Loucy (cell line): ENCODE measurements around the gene STARD13.

Experiments
- CTCF ChIP-seq: fragments of 200-600 bp; sonication (generic); conservative IDR thresholded peaks from 2 replicates; pipeline ENCODE4 v1.5.1; 2014; ENCODE audit warnings: mild to moderate bottlenecking, antibody characterized with exemption, low read length
- EZH2phosphoT487 ChIP-seq: fragments of 200-600 bp; IDR thresholded peaks from 2 replicates; pipeline ENCODE4 v1.6.1; 2018; ENCODE audit warnings: antibody characterized with exemption, mild to moderate bottlenecking, moderate library complexity, borderline replicate concordance

GRCh38 chr13:33139780-33140535 lies 145.6 kb downstream of the STARD13 start:
- no peak for TF ChIP-seq CTCF
- no peak for TF ChIP-seq EZH2phosphoT487
